ENCODE measurements around the gene CYTH1.
"Not testable (repeated sequence)": the region's sequence is repeated elsewhere in the genome, so short reads cannot be mapped to it uniquely, and the experiment has no call there.

Gene CYTH1

DNA sequence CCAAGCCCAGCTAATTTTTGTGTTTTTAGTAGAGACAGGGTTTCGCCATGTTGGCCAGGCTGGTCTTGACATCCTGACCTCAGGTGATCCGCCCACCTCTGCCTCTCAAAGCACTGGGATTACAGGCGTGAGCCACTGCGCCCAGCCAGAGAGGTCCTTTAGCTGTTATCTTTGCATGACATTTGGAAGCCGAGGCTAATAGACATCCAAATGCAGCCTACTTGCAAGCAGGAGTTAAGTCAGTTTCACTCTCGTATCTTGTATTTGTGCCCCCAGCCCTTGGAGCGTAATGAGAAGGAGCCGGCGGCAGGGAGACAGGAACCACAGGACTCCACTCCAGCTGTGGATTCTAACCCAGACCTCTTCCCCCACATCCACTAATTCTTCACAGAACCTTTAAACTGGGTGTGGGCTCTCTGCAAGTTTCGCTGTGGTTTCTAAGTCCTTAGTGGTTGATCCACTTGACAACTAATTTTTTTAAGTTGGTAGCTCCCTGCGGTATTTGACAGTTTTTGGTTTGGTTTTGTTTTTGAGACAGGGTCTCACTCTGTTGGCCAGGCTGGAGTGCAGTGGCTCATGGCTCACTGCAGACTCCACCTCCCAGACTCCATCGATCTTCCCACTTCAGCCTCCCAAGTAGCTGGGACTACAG, 3.1 kb upstream of the CYTH1 start:
- DNase-seq = no peak

DNA sequence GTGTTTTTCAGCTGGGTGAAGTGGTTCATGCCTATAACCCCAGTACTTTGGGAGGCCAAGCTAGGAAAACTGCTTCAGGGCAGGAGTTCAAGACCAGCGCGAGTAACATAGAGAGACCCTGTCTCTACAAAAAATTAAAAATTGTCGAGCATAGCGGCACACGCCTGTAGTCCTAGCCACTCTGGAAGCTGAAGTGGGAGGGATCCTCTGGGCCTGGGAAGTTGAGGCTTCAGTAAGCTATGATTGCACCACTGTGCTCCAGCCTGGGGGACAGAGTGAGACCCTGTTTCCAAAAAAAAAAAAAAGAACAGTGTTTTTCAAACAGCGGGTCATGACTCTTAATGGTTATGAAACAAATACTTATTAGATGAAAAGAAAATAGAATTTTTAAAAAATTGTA, 2.3 kb upstream of the CYTH1 start:
- no peak for DNase-seq

DNA sequence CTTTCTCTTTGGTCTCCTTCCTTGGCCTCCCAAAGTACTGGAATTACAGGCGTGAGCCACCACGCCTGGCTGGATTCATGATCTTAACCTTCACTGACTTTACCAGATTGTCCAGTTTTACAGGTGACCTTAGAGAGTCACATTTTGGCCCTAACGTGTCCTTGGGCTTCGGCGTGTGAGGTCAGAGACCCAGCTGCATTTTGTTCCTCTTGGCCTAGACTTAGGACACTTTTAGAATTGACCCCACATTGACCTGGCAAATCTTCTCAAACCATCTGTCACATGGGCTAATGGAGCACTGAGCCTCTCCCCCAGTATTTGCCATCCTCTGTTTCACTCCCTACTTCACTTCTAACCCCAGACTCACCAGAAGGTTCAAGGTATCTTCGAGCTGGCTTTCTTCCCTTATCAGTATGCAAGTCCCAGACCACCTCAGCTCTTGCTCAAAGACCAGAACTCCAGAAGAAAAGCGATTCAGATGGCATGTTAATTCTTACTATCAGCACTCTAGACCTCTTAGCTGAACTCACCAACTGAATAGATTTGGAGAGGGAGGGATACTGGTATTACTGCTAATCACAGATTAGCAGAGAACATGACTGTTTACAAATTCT, 1.7 kb upstream of the CYTH1 start:
- no peak for DNase-seq

DNA sequence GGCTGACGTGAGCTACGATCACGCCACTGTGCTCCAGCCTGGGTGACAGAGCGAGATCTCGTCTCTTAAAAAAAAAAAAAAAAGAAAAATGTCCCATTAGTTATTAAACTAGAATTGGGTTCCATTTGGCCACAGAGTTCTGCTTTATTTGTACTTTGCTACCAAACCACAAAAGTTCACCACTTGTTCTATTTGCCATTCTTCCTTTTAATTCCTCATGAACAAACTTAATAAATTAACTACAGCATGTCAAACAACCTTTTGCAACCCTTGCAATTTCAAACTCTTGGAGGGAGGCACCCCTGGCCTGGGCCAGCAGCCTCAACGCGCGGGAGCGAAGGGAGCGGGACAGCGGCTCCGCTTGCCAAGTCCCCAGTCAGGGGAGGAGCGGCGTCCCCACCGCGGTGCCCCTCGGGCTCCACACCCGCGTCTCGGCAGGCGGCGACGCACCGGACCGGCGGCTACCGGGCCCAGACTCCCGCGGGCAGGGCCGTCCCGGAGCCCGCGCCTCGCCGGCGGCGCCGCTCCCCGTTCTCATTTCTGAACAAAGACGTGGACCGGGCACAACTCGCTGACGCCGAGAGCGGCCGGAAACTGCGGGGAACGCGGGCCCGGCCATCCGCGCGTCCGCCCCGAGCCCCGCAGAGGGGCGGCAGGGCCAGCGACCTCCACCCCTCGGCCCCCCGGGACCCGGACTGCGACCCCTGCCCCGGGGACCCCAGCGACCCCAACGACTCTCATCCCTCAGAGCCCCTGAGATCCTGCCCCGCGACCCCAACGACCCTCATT, 775 bp downstream of the CYTH1 start:
- no peak for DNase-seq

DNA sequence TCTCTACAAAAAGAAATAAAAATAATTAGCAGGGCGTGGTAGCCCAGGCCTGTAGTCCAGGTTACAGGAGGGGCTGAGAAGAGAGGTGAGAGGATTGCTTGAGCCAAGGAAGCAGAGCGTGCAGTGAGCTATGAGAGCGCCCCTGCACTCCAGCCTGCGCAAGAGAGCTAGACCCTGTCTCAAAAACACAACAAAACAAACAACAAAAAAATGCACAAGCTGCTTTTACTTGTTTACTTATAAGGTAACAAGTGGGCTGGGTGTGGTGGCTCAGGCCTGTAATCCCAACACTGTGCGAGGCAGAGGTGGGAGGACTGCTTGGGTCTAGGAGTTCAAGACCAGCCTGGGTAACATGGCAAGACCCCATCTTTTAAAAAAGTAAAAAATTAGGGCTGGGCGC, 1.7 kb downstream of the CYTH1 start:
- DNase-seq = no peak

DNA sequence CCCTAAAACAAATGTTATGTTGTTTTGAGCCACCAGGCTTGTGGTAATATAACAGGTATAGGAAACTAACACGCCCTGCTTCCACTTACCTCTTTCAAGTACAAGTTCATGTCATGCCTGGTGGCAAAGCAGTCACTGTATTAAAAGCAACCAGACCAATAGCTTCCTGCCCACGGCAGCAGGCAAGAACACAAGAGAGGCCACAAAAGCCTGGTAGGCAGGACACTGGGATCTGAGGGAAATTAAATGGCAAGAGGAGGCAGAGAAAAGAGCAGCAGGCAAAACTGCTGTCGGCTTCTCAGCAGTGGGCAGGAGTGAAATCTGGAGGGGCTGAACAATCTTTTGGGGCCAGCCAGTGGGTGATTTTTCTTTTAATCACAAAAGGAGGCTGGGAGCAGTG, 2.2 kb downstream of the CYTH1 start:
- DNase-seq = no peak

DNA sequence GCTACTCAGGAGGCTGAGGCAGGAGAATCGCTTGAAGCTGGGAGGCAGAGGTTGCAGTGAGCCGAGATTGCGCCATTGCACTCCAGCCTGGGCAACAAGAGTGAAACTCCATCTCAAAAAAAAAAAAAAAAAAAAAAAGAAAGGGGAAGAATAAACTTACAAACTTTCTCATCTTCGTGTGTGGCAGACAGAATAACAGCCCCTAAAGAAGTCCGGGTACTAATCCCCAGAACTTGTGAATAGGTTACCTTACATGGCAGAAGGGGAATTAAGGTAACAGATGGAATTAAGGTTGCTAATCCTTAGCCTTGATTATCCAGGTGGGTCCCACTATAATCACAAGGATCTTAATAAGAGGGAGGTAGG, 2.8 kb downstream of the CYTH1 start:
- not testable (repeated sequence) for DNase-seq

DNA sequence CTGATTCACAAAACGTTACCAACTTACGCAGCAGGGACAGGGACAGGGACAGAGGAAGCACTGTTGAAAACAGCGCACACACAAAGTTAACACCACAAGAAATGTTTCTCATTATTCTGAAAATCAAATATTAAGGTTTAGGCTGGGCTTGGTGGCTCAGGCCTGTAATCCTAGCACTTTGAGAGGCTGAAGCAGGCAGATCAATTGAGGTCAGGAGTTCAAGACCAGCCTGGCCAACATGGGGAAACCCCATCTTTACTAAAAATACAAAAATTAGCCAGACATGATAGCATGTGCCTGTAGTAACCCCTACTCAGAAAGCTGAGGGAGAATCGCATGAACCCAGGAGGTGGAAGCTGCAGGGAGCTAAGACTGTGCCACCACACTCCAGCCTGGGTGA, 4.2 kb downstream of the CYTH1 start:
- no peak for DNase-seq

DNA sequence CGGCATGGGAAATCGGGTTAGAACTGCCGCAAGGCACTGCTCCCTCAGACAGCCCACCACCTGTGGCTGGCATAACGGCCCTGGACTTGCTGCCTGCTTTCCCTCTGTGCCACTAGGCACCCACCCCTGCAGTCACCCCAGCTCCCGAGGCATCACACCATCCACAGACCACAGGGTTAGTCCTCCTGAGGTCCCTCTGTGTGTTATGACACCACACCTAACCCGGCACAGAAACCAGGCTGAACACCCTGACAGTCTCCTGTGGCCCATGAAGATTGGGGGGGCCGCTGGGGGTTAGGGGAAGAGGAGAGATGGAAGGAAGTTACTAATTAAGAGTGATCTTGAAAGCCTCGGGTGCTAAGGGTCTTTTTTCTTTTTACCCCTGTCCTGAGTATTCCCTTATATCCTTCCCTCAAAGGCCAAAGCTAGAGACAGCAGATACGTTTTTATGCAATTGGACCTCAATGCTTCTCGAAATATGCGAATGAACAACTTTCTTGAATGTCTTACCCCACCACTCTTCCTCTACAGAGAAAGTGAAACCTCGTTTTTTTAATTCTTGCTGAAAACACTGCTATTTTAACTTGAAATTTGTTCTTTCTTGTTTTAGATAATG, 7.0 kb downstream of the CYTH1 start:
- no peak for DNase-seq

DNA sequence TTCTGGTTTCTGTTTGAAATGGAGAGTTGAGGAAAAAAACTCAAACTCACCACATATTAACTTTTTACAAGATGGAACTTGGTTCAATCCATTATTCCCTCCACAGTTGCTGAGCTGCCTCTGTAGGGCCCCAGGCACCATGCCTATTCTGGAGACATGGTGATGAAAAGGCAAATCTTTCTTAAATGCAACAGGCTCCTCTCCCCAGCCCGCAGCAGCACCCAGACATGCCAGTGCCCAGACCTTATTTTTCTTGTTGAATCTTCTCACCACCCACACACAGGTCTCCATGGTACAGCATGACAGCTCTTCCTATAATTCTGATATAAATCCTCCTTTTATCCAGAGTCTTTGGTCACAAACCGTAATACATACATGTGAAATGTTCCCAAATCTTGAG, 7.6 kb downstream of the CYTH1 start:
- no peak for DNase-seq

DNA sequence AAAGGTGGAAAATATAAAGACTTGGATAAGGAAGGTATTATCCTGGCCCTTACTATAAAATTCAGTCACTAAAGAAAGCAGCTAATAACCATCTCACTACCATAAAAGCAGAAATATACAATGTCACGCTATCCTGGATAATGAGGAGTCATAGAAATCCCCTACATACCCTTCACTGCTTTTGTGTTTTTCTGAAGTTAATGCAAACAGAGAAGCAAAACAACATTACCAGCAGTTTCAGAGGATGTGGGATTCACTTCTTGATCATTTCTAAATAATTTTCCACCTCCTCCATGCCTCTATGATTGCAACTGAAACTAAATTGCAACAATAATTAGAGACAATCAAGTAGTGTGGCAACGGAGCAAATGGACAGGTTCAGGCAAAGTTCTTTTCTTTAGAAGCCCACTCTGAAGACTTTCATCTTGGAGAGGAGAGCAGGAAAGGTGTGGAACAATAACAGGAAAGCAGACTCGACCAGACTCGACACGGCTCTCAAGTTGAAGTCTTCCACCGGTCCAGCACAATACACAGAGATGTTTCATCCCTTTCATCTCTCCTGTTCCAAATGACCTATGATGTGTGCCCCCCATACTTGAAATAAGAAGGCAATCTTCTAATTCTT, 10.2 kb downstream of the CYTH1 start:
- DNase-seq = no peak

DNA sequence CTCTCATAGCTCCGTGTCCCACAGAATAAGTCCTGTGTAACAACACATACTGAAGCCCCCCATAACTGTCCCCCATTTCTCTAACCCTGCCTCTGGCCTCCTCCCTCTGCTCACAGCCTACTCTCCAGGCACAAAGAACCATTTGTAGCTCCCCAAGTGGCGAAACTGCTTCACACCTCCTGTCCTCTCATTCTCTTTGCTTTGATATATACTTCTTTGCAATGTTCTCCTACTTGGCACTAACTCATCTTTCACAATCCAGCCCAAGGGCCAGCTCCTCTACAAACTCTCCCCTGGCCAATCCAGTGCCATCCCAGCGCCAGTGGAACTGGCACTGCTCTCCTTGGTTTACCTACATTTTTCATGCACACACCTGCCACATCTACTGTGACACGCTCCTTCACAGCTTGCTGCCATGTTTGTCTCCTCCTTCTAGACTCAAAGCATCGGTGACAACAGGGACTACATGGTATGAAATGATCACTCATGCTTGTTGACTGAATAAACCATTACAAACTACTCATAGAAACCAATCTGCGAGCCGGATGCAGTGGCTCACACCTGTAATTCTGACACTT, 12.8 kb downstream of the CYTH1 start:
- no peak for DNase-seq

DNA sequence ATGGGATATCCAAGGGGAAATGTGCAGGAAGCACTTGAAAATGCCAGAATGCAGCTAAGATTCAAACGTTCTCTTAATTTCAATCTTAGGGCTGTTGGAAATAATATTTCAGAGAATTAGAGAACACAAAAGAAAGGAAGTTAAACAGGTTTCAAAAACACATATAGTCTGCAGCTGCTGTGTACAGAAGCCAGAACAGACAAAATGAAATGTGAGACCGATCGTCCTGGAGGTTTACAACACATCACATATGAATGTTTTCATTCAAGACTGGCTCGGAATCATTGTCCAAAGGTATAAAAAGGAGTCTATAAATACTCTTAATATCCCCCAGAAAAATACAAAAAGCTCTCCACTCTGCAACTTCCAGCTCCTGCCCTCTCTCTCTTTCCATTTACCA, 14.3 kb downstream of the CYTH1 start:
- DNase-seq = no peak

DNA sequence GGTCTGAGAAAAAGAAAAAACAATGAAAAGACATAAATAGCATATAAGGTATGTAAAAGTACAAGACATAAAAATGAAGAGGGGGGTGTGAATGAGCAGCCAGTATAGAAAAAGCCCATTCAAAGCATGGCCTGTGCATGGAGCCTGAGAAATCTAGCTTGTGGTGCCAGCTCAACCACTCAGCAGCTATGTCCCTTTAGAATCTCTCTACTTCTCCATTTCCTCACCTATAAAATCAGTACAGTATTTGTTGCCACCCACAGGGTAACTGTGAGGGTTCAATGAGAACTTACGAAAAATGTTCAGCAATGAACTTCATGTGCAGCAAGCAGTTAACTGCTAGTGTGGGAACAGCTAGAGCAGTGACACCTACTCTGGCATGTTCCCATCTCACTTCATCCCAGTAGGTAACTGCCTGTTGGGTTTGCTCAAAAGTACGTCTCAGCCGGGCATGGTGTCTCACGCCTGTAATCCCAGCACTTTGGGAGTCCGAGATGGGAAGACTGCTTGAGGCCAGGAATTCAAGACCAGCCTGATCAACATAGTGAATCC, 15.3 kb downstream of the CYTH1 start:
- no peak for DNase-seq

DNA sequence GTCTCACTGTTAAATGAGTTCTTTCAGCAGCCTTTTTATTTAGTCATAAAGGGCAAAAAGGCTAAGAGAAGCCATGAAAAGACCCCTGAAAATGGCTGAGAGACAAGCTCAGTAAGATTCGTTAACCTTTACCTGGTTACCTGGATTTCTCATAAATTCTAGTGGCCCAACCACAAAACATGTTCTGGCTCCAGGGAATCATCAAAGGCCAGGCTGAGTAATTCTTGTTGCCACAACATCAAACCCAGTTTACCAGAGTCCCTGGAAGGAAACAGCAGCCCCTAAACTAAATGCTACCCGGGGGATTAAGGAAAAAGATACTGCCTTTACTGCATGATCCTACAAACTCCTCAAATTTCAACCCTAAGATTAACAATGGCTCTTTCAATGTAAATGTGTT, 15.8 kb downstream of the CYTH1 start:
- DNase-seq = no peak

DNA sequence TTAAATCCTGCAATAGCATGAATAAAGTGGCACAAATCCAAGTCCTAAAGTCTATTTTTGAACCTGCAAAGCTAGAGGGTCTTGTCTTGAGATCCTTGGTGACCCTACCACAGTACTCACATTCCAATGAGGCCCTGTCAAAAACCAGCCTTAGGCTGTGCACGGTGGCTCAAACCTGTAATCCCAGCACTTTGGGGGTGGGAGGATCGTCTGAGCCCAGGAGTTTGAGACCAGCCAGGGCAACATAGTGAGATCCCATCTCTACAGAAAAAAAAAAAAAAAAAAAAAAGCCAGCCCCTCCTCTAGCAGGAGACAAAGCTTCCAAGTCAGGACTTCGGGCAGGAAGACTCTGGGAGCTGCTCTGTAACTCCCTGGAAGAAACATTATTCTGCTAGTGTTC, 16.3 kb downstream of the CYTH1 start:
- no peak for DNase-seq

DNA sequence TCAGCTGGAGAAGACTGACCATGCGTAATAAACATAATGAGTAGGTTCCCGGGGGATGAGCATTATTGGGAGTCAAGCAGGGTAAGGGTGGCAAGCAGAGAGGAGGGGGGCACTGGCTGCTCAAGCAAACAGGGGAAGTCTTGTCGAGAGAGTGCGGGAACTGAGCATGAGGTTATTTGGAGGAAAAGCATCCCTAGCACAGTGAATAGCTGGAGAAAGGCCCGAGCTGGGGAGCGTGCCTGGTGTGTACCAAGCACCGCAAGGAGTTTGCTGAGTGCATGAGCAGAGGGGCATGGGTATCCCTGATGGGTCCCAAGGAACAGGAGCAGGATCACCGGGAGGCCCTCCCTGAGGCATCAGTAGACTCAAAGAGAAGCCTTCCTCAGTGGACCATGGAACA, 17.2 kb downstream of the CYTH1 start:
- no peak for DNase-seq

DNA sequence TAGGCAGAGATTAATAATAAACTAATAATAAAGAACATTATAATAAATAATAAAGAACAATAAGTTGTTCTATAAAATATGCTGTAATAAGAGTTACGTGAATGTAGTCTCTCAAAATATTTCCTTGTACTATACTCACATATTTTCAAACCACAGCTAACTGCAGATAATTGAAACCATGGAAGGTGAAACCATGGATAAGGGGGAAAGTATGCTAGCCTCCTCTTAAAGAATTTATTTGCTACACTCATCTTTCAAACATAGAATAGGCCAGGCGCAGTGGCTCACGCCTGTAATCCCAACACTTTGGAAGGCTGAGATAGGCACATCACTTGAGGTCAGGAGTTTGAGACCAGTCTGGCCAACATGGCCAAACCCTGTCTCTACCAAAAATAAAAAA, 18.5 kb downstream of the CYTH1 start:
- DNase-seq = no peak

DNA sequence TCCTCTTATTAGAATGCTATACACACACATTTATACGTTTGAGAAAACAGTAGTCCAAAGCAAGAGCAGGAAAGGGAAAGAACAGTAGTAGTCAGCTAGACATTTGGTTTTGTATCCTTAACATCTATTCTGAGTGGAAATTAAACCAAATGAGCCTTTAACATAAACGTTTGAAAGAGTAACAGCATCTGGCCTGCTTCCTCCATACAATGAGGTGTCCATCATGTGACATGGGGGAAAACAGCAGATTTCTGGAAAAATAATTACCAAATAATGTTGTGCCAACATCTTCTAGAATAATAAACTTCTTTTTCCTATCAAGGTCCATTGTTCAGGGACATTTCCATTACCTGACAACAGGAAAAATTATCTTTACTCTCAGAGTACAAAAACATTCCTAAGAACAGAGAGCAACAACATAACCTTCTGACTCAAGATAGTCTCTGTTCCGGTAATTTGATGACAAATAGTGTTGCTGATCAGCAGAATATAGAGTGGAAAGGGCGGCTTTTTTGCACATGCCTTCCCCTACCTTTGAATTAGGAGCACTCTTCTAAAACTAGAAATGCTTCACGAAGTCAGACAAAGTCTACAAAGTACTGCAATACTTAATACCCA, 20.2 kb downstream of the CYTH1 start:
- no peak for DNase-seq

DNA sequence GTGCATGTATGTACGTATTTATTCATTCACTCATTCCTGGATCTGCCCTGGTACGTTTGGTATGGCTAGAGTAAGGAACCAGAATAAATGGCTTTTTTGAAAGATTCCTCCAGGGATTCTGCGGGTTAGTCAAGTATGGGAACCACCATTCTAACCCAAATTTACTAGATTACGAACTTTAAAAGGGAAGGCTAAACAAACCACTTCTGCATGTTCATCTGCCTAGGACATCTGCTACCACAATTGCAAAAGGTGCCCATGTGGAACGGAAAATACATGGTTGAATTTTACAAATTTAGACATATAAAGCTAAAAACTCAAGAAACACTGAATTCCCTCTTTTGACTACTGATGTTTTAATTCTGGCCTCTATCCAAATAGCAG, 22.1 kb downstream of the CYTH1 start:
- DNase-seq = no peak

DNA sequence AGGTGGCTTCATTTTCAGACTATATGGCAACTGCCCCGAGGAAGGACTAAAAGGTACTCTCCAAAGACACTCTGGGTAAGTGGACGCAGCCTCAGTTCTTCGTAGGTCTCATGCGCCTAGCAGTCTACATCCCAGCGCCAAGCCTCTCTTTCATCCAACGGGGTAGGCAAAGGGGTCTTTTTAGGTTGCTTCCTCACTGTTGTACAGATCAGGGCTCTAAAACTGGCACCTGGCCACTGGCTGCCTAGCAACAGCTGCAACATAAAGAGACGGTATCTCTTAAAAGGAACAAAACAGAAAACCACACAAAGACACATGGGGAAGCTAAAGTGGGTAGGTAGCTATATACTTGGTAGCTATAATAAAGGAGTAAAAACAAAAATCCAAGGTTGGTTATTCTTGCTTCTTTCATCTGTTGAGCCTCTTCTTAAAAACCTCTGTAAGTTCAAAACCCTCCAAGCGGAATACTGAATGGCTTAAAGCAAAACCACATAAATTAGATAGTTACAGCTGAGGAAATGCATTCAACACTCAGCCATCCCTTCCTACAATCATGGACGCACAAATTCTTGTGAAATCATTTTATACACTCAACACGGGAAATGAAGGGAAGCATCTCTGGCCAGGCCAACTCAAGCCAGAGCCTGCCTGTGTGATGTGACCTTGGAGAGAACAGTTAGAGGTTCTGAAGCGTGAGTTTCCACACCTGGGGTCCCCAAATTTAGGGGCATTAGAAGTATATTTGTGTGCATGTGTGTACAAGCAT, 22.7 kb downstream of the CYTH1 start:
- no peak for DNase-seq
